Gastrocnemius medialis (tissue), 4 donors: ENCODE results near the gene HACD1. TPM values are rescaled to one million over a fixed set of nuclear protein-coding genes. Genes with fewer than 3 reads are reported as not detected.

ENCODE experiments used
- ATAC-seq, 2 donors: fragments of 150-250 bp; one replicate each; pipeline ENCODE4 v1.9.1; 2016
- DNase-seq, 2 donors: peaks; one replicate each; pipeline ENCODE4 v3.0.0-alpha.2; 2019
- H3K27ac ChIP-seq, 4 donors: fragments of 200-600 bp; sonication (generic); 1 replicate in 1 of 4; 2 replicates in 3 of 4; pipeline ENCODE4 v1.5.1; 2016 to 2018; ENCODE audit warnings: mild to moderate bottlenecking in 2 of 4, moderate library complexity in 1 of 4
- H3K27me3 ChIP-seq, 3 donors: fragments of 200-600 bp; sonication (generic) in 2 of 3; 1 replicate in 1 of 3; 2 replicates in 2 of 3; pipeline versions ENCODE4 v1.5.1 to v1.6.0; 2016 to 2019; ENCODE audit warnings: mild to moderate bottlenecking in 1 of 3, moderate library complexity in 1 of 3
- H3K36me3 ChIP-seq, 2 donors: fragments of 200-600 bp; sonication (generic) in 1 of 2; one replicate each; pipeline ENCODE4 v1.5.1; 2017 to 2018
- H3K4me1 ChIP-seq, 2 donors: fragments of 200-600 bp; sonication (generic) in 1 of 2; one replicate each; pipeline ENCODE4 v1.5.1; 2016 to 2017; ENCODE audit warnings: mild to moderate bottlenecking in 2 of 2
- H3K4me3 ChIP-seq, 4 donors: fragments of 200-600 bp; sonication (generic) in 3 of 4; 1 replicate in 1 of 4; 2 replicates in 3 of 4; pipeline ENCODE4 v1.5.1; 2016 to 2019; ENCODE audit warnings: mild to moderate bottlenecking in 2 of 4
- H3K9me3 ChIP-seq, 3 donors: fragments of 200-600 bp; sonication (generic) in 2 of 3; 1 replicate in 1 of 3; 2 replicates in 2 of 3; pipeline ENCODE4 v1.5.1; 2016 to 2019
- CTCF ChIP-seq, 5 experiments: fragments of 450-650 bp in 3 of 5; fragments of 200-600 bp in 2 of 5; sonication (generic) in 2 of 5; IDR thresholded peaks in 4 of 5; conservative IDR thresholded peaks in 1 of 5; 1 replicate in 4 of 5; 2 replicates in 1 of 5; pipeline ENCODE4 v1.5.1; 2016 to 2019; ENCODE audit warnings: antibody characterized with exemption in 5 of 5, mild to moderate bottlenecking in 3 of 5, moderate library complexity in 3 of 5
- POLR2A ChIP-seq, 2 donors: fragments of 450-650 bp; IDR thresholded peaks; one replicate each; pipeline ENCODE4 v1.6.1; 2017; ENCODE audit warnings: antibody characterized with exemption in 2 of 2, mild to moderate bottlenecking in 2 of 2, moderate library complexity in 2 of 2
- in situ Hi-C, 4 donors: fragments of 200-750 bp; cut with MboI; loops; one replicate each; pipeline versions ENCODE4 v1.15.0 to v1.8.0; 2017; ENCODE audit warnings: low sequenced_read_pairs in 4 of 4
- intact Hi-C: fragments of 100-400 bp; cut with DNase I; formaldehyde crosslinking; loops from one replicate; pipeline ENCODE4 v1.15.1; 2023; ENCODE audit warnings: low total_unique reads
- total RNA-seq, 4 donors: library from RNA; depleted of rRNA; stranded (reverse); fragments of >200 nt; gene quantifications; one replicate each; pipeline versions ENCODE4 v1.1.0 to v1.2.3, GENCODE V29; 2016

The HACD1 gene
- total RNA-seq, 4 donors from 2014 or later, result 16.5 to 73.4 (median 44.3) TPM

DNA sequence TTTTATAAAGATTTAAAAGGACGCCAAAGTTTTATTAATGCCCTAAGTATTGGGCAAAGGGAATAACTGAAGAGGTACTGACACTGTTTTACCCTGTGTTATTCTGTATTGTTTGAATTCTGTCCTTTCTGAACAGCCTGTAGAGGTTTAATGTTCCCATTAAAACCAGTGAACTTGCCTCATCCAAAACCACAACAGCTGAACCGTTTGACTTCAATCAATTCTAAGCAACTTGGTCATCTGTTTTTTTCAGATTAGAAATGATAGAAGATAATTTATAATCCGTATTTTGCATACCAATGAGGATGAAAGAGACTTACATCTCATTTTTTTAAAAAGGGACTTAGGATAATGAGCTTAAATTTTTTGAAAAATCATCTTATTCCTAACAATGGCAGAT is 40.4 kb downstream of the HACD1 start:
- TF ChIP-seq CTCF (IDR thresholded peaks at IDR 0.05 in 4 of 5, conservative IDR thresholded peaks at IDR 0.05 in 1 of 5), result no peak
- TF ChIP-seq POLR2A (IDR thresholded peaks at IDR 0.05), result no peak
- Histone ChIP-seq H3K27me3 (no peaks in the 10 kb centered on the region), H3K36me3 (no peaks in the 10 kb centered on the region), H3K4me1 (no peaks in the 10 kb centered on the region), H3K27ac (no peak overlapping the region), H3K9me3 (no peaks in the 10 kb centered on the region), H3K4me3 (no peak overlapping the region)
- ATAC-seq (no peak), DNase-seq (no peak)
- intact Hi-C loops (no loop called here), in situ Hi-C loops (no loop called here)

DNA sequence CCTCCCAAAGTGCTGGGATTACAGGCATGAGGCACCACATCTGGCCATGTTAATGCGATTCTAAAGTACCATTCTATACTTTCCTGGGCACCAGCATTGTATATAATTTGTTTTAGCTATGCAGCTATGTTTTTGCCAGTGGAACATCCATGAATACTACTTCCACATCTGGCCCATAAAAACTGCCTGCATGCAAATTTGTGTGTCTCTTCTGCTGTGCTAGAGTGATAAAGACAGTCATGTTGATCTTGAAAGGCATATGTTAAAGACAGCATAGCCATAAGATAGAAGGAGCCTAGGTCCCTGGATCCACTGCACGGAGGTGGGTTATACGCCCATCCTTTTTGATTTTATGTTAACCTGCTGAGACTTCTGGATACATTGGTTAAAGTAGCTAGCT is 52.3 kb downstream of the HACD1 start:
- H3K27me3 ChIP-seq, result no peaks in the 10 kb centered on the region
- ATAC-seq (no peak), DNase-seq (no peak)
- in situ Hi-C loops (no loop called here), intact Hi-C loops (loop anchor here (10.0 kb wide), 1 partner anchor 110 kb away; the partner anchor contains the start of gene ST8SIA6)
- H3K36me3 ChIP-seq, result no peaks in the 10 kb centered on the region
- no peak overlapping the region for H3K4me3 ChIP-seq
- no peak overlapping the region for H3K27ac ChIP-seq
- no peak for TF ChIP-seq POLR2A (IDR thresholded peaks at IDR 0.05)
- H3K4me1 ChIP-seq, result peaks cover 8 to 15% of the 10 kb centered on the region in 2 donors
- no peaks in the 10 kb centered on the region for H3K9me3 ChIP-seq

- ATAC-seq, result peak; percentile 24 to 48
Measured at GRCh38 chr10:17563452-17563851, 53.7 kb downstream of the HACD1 start.

GRCh38 chr10:17562614-17563013 is 54.6 kb downstream of the HACD1 start:
- Histone ChIP-seq H3K36me3 (no peaks in the 10 kb centered on the region), H3K4me1 (peaks cover 8 to 15% of the 10 kb centered on the region in 2 donors), H3K27ac (peak overlapping the region; percentile 62 to 82 (median 72)), H3K9me3 (no peaks in the 10 kb centered on the region), H3K27me3 (no peaks in the 10 kb centered on the region), H3K4me3 (no peak overlapping the region)
- in situ Hi-C loops (no loop called here), intact Hi-C loops (loop anchor here (10.0 kb wide), 1 partner anchor 108 kb away; the partner anchor contains the start of gene ST8SIA6)
- no peak for TF ChIP-seq POLR2A (IDR thresholded peaks at IDR 0.05)
- no peak for TF ChIP-seq CTCF (IDR thresholded peaks at IDR 0.05 in 4 of 5, conservative IDR thresholded peaks at IDR 0.05 in 1 of 5)
- DNase-seq (peak; percentile 44 to 58), ATAC-seq (peak; percentile 96 to 99)

More at GRCh38 chr10:17563452-17563851, 53.7 kb downstream of the HACD1 start:
- H3K4me3 ChIP-seq, result no peak overlapping the region
- intact Hi-C loops (loop anchor here (10.0 kb wide), 1 partner anchor 109 kb away; the partner anchor contains the start of gene ST8SIA6), in situ Hi-C loops (no loop called here)
- H3K27ac ChIP-seq, result peak overlapping the region; percentile 62 to 82 (median 72)
- H3K36me3 ChIP-seq, result no peaks in the 10 kb centered on the region
- H3K27me3 ChIP-seq, result no peaks in the 10 kb centered on the region
- DNase-seq, result no peak
- H3K4me1 ChIP-seq, result peaks cover 8 to 15% of the 10 kb centered on the region in 2 donors
- TF ChIP-seq POLR2A (IDR thresholded peaks at IDR 0.05) (no peak), CTCF (IDR thresholded peaks at IDR 0.05 in 4 of 5, conservative IDR thresholded peaks at IDR 0.05 in 1 of 5) (no peak)
- no peaks in the 10 kb centered on the region for H3K9me3 ChIP-seq

- DNase-seq (no peak), ATAC-seq (no peak)
- no peak overlapping the region for H3K4me3 ChIP-seq
- peaks cover 8 to 15% of the 10 kb centered on the region in 2 donors for H3K4me1 ChIP-seq
- H3K36me3 ChIP-seq, result no peaks in the 10 kb centered on the region
- H3K27me3 ChIP-seq, result no peaks in the 10 kb centered on the region
- H3K9me3 ChIP-seq, result no peaks in the 10 kb centered on the region
- in situ Hi-C loops, result no loop called here
- TF ChIP-seq POLR2A (IDR thresholded peaks at IDR 0.05), result no peak
- TF ChIP-seq CTCF (IDR thresholded peaks at IDR 0.05 in 4 of 5, conservative IDR thresholded peaks at IDR 0.05 in 1 of 5), result no peak
- intact Hi-C loops, result loop anchor here (10.0 kb wide), 1 partner anchor 106 kb away; the partner anchor contains the start of gene ST8SIA6
- H3K27ac ChIP-seq, result peak overlapping the region in 1 of 4 donors; percentile 82
Measured at GRCh38 chr10:17561111-17561510, 56.1 kb downstream of the HACD1 start.
